Spinal cord (tissue), 10 donors: ENCODE data around the gene SYNC. TPM values are rescaled to one million over a fixed set of nuclear protein-coding genes. Genes with fewer than 3 reads are reported as not detected.

ENCODE experiments used
- DNase-seq, 6 donors: peaks; one replicate each; pipeline versions ENCODE4 v3.0.0 to v3.0.0-alpha.2; 2013 to 2015; ENCODE audit warnings: low spot score in 6 of 6, low read depth in 4 of 6
- H3K27ac ChIP-seq: one replicate; pipeline ENCODE4 v1.5.1; 2013; ENCODE audit warnings: low read depth, low read length, control low read depth
- H3K27me3 ChIP-seq: one replicate; pipeline ENCODE4 v1.6.1; 2013; ENCODE audit warnings: low read length; ENCODE audit not compliant: control insufficient read depth, insufficient read depth
- H3K36me3 ChIP-seq: one replicate; pipeline ENCODE4 v1.6.1; 2013; ENCODE audit warnings: low read length; ENCODE audit not compliant: control insufficient read depth, insufficient read depth
- H3K4me1 ChIP-seq: one replicate; pipeline ENCODE4 v1.6.1; 2013; ENCODE audit warnings: low read length; ENCODE audit not compliant: control insufficient read depth, insufficient read depth
- H3K4me3 ChIP-seq: one replicate; pipeline ENCODE4 v1.5.1; 2013; ENCODE audit warnings: low read depth, low read length, control low read depth
- H3K9me3 ChIP-seq: one replicate; pipeline ENCODE4 v1.6.1; 2013; ENCODE audit warnings: low read length; ENCODE audit not compliant: control insufficient read depth, insufficient read depth
- WGBS: methylation state at CpG from one replicate; pipeline ENCODE4 v1.1.5; 2013; ENCODE audit warnings: missing lambda C conversion rate; ENCODE audit not compliant: insufficient coverage; 5-methylcytosine and 5-hydroxymethylcytosine counted together
- long read RNA-seq, 4 donors: transcript quantifications; one replicate each; lab custom pipeline, GENCODE V29; 2026
- polyA plus RNA-seq, 2 donors: library from polyadenylated mRNA; unstranded; fragments of 120-200 nt; gene quantifications; one replicate each; pipeline ENCODE4 v1.2.1, GENCODE V29; 2013; ENCODE audit not compliant: insufficient read length in 2 of 2
- total RNA-seq, 2 donors: library from RNA; depleted of rRNA in 1 of 2; stranded (reverse); fragments of 120-200 nt in 1 of 2; fragments of >200 nt in 1 of 2; gene quantifications; one replicate each; pipeline versions ENCODE4 v1.2.3 to v1.2.4, GENCODE V29; 2013 to 2014
- donor health status: healthy.

The SYNC gene
- total RNA-seq: 10 to 100 TPM; 10.6 to 17.2 TPM
- 1 to 10 TPM; 6.0 to 7.0 TPM for polyA plus RNA-seq
- long read RNA-seq, donor 1, partial matches to known transcripts: 75 of 75 reads
- long read RNA-seq, donor 1, other reads (novel, unspliced or antisense): 0 of 75 reads
- long read RNA-seq, donor 2: 0 reads
- long read RNA-seq, donor 3, partial matches to known transcripts: 0 of 2 reads
- long read RNA-seq, donor 3, other reads (novel, unspliced or antisense): 0 of 2 reads
- long read RNA-seq, donor 4: 0 reads

DNA sequence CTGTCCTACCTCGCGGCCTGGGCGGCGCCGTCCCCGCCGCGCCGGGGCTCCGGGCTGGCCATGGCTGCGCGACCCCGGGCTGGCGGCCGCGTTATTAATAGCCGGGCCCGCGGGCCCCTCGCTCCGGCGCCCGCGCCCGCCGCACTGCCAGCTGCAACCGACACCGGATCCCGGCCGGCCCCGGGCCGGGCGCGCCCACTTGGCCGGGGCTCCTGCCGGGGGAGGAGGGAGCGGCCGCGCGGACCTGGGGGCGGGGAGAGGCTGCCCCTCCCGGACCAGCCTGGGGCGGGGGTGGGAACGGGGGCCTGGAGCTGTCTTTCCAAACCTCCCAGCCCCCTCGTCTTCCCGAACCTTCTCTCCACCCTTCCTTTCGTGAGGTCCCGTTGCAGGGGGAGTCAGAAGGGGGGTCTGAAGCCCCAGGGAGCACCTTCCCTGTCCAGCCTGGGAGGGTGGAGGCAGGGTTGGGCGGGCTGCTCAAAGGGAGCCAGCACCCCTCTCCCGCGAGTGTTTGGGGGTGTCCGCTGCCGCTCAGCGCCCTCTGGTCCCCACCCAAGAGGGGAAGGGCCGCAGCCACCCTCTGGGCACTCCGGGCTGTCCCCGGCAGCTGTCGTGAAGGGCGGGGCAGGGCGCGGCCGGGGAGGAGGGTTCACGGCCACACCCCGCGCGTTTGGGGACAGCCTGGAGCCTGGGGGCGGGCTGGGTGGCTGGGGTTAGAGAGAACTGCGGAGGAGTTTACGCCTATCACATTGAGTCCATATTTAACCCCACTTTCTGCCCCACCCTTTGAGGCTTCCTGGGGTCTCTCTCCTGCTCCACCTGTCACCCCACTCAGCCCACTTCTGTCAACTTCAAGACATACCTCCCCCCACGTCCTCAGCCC, at the start of gene SYNC:
SYNC (minus strand) TSS at position 172 of the 880 bp plus-strand sequence; CDS start at position 62, 110 bp downstream.
- Histone ChIP-seq H3K9me3 (no peaks in the 10 kb centered on the region), H3K4me3 (peak within 1 kb of the TSS; percentile 60), H3K4me1 (peaks cover 31% of the 10 kb centered on the region), H3K27ac (peak within 1 kb of the TSS; percentile 58), H3K36me3 (no peaks in the 10 kb centered on the region), H3K27me3 (no peaks in the 10 kb centered on the region)
- WGBS: 1% methylated on average over 56 of the region's 70 CpGs
- peak in 2 of 6 donors; percentile 41 to 63 for DNase-seq

DNA sequence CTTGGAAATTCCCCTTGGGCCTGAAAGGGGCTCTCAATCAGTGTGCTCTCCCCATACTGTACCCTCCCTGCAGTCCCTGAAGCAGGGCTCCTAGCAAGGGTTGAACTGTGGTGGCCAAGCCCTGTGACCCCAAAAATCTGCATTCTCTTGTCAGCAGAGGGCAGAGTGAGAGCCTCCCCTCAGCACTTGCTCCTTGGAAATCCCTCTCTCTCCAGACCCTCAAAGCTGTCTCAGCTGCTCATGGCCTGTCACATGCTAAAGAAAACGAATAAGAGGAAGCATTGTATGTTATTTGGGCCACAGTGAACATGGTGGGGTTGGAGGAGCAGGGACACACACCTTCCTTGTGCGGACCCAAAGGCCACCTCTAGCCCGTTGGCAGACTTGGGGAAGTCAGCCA, 47.2 kb upstream of the SYNC start:
- Histone ChIP-seq H3K4me1 (peaks cover 11% of the 10 kb centered on the region), H3K27me3 (no peaks in the 10 kb centered on the region), H3K9me3 (no peaks in the 10 kb centered on the region), H3K36me3 (no peaks in the 10 kb centered on the region), H3K27ac (no peak overlapping the region), H3K4me3 (no peak overlapping the region)
- DNase-seq: no peak
- WGBS: 100% methylated on average over 1 of the region's 3 CpGs

DNA sequence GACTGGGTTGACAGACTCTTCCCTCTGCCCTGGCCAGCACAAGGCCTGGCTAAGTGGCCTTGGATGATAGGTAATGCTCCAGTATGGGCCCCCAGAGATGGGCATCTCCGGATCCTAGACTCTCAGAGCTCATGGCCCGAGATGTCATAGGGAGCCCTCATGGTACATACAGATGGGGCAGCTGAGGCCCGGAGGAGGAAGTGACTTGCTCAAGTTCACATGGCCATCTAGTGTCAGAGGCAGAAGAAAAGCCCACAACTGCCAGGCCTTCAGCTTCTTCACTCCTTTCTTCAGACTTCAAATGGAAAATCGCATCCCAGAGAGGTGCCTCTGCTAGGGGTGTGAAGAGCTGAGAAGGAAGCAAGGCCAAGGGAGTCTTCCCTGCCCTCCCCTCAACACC, 46.8 kb upstream of the SYNC start:
- Histone ChIP-seq H3K36me3 (no peaks in the 10 kb centered on the region), H3K9me3 (no peaks in the 10 kb centered on the region), H3K27me3 (no peaks in the 10 kb centered on the region), H3K4me3 (no peak overlapping the region), H3K4me1 (peaks cover 7% of the 10 kb centered on the region), H3K27ac (no peak overlapping the region)
- no peak for DNase-seq
- 97% methylated on average over 3 of the region's 4 CpGs for WGBS

DNA sequence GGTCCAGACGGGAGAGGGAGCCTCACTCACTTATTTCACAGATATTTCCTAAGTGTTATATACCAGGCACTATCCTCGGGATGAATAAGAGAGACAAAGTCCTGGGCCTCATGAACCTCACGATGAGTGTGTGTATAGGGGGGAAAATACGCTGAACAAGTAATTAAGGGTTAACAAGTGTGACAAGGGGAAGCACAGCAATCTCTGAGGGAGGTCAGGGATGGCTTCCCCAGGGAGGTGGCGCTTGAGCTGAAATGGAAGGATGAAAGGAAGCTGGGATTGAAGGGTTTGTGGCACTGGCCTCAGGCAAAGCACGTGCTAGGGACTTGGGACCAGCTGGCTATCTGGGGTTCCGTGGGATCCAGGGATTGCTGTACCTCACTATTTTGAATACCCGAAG, 46.4 kb upstream of the SYNC start:
- Histone ChIP-seq H3K36me3 (no peaks in the 10 kb centered on the region), H3K27ac (no peak overlapping the region), H3K4me1 (peaks cover 5% of the 10 kb centered on the region), H3K27me3 (no peaks in the 10 kb centered on the region), H3K9me3 (no peaks in the 10 kb centered on the region), H3K4me3 (no peak overlapping the region)
- DNase-seq: no peak
- WGBS: 74% methylated on average over 7 of the region's 8 CpGs

DNA sequence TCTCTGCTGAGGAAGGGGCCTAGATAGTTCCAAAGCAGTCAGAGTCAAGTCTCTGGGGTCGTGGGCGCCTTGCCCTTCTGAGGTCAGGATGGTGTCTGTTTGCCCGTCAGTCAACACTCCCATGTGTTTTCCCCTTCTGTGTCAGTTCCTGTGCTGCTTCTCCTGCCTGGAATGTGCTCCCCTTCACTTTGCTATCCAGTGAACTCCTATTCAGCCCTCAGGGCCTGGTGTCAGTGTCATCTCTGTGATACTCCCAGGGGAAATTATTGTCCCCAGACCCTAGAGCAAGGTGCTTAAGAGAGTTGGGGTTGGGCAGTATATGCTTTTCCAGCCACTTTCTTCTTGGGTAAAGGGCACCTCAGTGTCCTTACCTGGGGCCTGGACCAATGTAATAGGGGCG, 45.8 kb upstream of the SYNC start:
- WGBS: 96% methylated on average over 4 of the region's 4 CpGs
- Histone ChIP-seq H3K36me3 (no peaks in the 10 kb centered on the region), H3K27ac (no peak overlapping the region), H3K27me3 (no peaks in the 10 kb centered on the region), H3K9me3 (no peaks in the 10 kb centered on the region), H3K4me1 (peaks cover 6% of the 10 kb centered on the region), H3K4me3 (no peak overlapping the region)
- no peak for DNase-seq

DNA sequence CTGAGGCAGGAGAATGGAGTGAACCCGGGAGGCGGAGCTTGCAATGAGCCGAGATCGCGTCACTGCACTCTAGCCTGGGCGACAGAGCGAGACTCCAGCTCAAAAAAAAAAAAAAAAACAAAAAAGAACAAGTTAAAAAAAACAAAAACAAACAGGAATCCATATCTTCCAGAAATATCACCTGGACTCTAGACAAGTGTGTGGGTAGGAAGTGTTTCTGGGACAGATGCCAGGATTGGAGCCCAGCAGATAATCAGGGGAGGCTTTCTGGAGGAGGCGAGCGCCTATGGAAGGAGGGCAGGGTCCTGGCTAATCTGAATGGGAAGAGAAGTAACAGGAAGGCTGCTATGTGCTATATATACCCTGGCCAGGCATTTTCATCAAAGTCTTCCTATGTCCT, 43.6 kb upstream of the SYNC start:
- no peak overlapping the region for H3K27ac ChIP-seq
- no peaks in the 10 kb centered on the region for H3K9me3 ChIP-seq
- no peaks in the 10 kb centered on the region for H3K36me3 ChIP-seq
- H3K4me1 ChIP-seq: peaks cover 14% of the 10 kb centered on the region
- H3K27me3 ChIP-seq: peaks cover under 1% of the 10 kb centered on the region
- DNase-seq: no peak
- WGBS: 100% methylated on average over 2 of the region's 9 CpGs
- no peak overlapping the region for H3K4me3 ChIP-seq

DNA sequence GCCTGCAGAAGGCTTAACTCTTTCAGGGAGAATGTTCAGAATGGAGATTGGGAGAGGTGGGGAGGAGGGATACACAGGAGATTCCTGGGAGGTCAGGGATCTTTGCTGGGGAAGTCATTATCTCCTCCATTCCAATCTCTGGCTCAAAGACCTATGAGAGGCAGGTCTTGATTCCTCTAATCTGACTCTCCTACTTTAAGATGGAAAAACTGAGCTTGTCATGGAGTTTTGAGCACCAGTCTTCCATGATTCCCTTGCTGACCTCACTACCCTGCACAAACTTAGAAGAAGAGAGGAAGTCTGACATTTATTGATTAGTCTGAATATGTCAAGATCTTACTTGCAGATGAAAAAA, 41.5 kb upstream of the SYNC start:
- no peak overlapping the region for H3K4me3 ChIP-seq
- H3K27me3 ChIP-seq: peaks cover 8% of the 10 kb centered on the region
- peaks cover 21% of the 10 kb centered on the region for H3K4me1 ChIP-seq
- no peak for DNase-seq
- H3K36me3 ChIP-seq: no peaks in the 10 kb centered on the region
- H3K9me3 ChIP-seq: no peaks in the 10 kb centered on the region
- no peak overlapping the region for H3K27ac ChIP-seq

DNA sequence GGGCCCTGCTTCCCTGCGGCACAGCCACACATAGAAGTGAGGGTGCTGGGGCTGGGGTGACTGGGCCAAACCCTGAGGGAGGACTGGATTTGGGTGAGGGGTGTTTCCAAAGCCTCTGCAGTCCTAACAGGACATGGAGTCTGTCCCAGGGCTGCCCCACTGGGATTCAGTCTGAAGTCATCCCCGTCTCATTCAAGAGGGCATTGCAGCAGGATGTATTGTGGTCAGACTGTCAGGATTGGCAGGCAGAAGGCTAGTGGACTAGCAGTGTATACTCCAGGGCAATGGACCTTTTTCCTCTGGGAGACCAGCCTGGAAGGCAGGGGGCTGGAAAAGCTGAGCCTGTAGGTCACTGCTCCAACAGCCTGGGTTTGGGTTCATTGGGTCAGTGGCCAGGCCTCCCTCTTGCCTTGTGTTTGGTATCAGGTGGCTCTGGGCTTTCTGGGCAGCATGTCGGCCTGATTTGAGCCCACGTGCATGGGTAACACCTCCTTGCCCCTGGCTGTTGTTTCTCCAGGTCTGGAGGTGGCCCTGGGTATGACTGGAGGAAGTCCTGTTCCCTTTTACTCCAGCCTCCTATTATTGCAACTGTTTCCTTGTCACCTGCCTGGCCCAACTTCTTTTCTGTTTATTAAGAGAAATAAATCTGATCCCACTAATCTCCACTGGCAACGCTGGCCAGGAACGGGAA, 41.0 kb upstream of the SYNC start:
- DNase-seq: no peak
- Histone ChIP-seq H3K27ac (no peak overlapping the region), H3K9me3 (no peaks in the 10 kb centered on the region), H3K4me1 (peaks cover 21% of the 10 kb centered on the region), H3K27me3 (peaks cover 8% of the 10 kb centered on the region), H3K36me3 (no peaks in the 10 kb centered on the region), H3K4me3 (no peak overlapping the region)
- WGBS: 66% methylated on average over 4 of the region's 6 CpGs

DNA sequence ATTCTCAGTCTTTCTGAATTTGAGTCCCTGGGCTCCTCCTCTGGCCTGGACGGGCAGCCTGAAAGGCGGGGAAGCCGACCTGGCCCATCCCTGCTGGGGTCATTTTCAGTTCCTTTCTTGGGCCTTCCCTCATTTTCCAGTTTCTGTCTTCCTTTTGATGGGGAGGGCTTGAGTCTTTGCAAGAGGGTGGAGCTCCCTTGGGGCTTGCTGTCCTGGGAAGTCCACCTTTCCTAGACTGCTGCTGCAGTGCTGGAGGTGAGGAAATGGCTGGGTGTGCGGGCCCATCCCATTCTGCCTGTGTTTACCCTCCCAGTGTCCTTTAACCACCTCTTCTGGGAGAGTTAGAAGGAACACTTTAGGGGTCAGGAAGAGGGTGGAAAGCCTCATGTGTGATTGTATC, 40.4 kb upstream of the SYNC start:
- H3K4me1 ChIP-seq: peaks cover 21% of the 10 kb centered on the region
- peaks cover 8% of the 10 kb centered on the region for H3K27me3 ChIP-seq
- 61% methylated on average over 3 of the region's 4 CpGs for WGBS
- no peak for DNase-seq
- no peak overlapping the region for H3K27ac ChIP-seq
- no peaks in the 10 kb centered on the region for H3K36me3 ChIP-seq
- no peak overlapping the region for H3K4me3 ChIP-seq
- no peaks in the 10 kb centered on the region for H3K9me3 ChIP-seq
